BJ (cell line): ENCODE results near the gene GPR107. TPM values are rescaled to one million over a fixed set of nuclear protein-coding genes. Genes with fewer than 3 reads are reported as not detected.
"Not testable (repeated sequence)": the region's sequence is repeated elsewhere in the genome, so short reads cannot be mapped to it uniquely, and the experiment has no call there.

ENCODE experiments used
- CTCF ChIA-PET: fragments of 350-600 bp; formaldehyde crosslinking; extraction: SDS; loops from one replicate; lab custom pipeline; 2021; ENCODE audit warnings: antibody characterized with exemption, inconsistent platforms; lab: Yijun Ruan, JAX
- POLR2A ChIA-PET: fragments of 300-600 bp; sonication (Branson Sonifier 250); formaldehyde crosslinking; extraction: SDS; loops from one replicate; lab custom pipeline; 2021; ENCODE audit warnings: antibody characterized with exemption; lab: Charles Lee
- DNase-seq: peaks from one replicate; pipeline ENCODE4 v3.0.0-alpha.2; 2011; ENCODE audit warnings: low read depth
- H3K27me3 ChIP-seq: 2 replicates; pipeline ENCODE4 v1.6.0; 2011; ENCODE audit warnings: low read length; ENCODE audit not compliant: control insufficient read depth, insufficient read depth
- H3K36me3 ChIP-seq: 2 replicates; pipeline ENCODE4 v1.5.1; 2011; ENCODE audit warnings: low read length; ENCODE audit not compliant: control insufficient read depth, insufficient read depth
- H3K4me3 ChIP-seq: 2 replicates; pipeline ENCODE4 v1.5.1; 2011; ENCODE audit warnings: low read depth, mild to moderate bottlenecking, control low read depth, low read length
- CTCF ChIP-seq: IDR thresholded peaks from 2 replicates; pipeline ENCODE4 v1.5.1; 2011; ENCODE audit warnings: low read depth, mild to moderate bottlenecking, control low read depth, inconsistent platforms, low read length, moderate library complexity; ENCODE audit not compliant: insufficient read depth
- polyA minus RNA-seq: library from RNA; depleted of rRNA, polyadenylated mRNA; stranded (reverse); fragments of >200 nt; gene quantifications from 2 replicates; pipeline ENCODE4 v1.2.3, GENCODE V29; 2011; rRNA and poly(A)+ RNA removed
- polyA plus RNA-seq: library from polyadenylated mRNA; depleted of rRNA; stranded (reverse); fragments of >200 nt; gene quantifications from 2 replicates; pipeline ENCODE4 v1.2.3, GENCODE V29; 2011; rRNA removed

Gene GPR107
- polyA plus RNA-seq (32.5 and 36.4 TPM in 2 replicates), polyA minus RNA-seq (21.8 and 23.2 TPM in 2 replicates)

- ChIA-PET CTCF (interaction anchor here (0.6 to 1.9 kb wide), 4 partner anchors 10 to 169 kb away, joined by 3 to 9 read pairs (median 4); no protein-coding TSS in a partner anchor), POLR2A (interaction anchor here (0.9 kb wide), 1 partner anchor 11 kb away, joined by 3 read pairs; no protein-coding TSS in a partner anchor)
- H3K4me3 ChIP-seq, result peak within 1 kb of the TSS; percentile 96
- no peaks in the 10 kb centered on the region for H3K27me3 ChIP-seq
- TF ChIP-seq CTCF, result no peak
- DNase-seq, result no peak
- H3K36me3 ChIP-seq, result no peaks in the 10 kb centered on the region; the same call in 1 of the 2 replicates
Measured at GRCh38 chr9:130053504-130054324, at the start of gene GPR107. TSS of gene GPR107 (plus strand) at chr9:130053906. CDS start at chr9:130053933, 27 bp downstream.

- DNase-seq, result no peak
- H3K36me3 ChIP-seq, result no peaks in the 10 kb centered on the region
- no peak overlapping the region for H3K4me3 ChIP-seq
- POLR2A ChIA-PET, result no interaction called here
- CTCF ChIA-PET, result no interaction called here
- H3K27me3 ChIP-seq, result no peaks in the 10 kb centered on the region
- TF ChIP-seq CTCF, result no peak
Measured at GRCh38 chr9:130003943-130004552, 49.7 kb upstream of the GPR107 start.

- CTCF ChIA-PET, DNase-seq, POLR2A ChIA-PET, H3K36me3 ChIP-seq, H3K4me3 ChIP-seq, H3K27me3 ChIP-seq: not testable (repeated sequence)
Measured at GRCh38 chr9:130006952-130007351, 46.8 kb upstream of the GPR107 start.

GRCh38 chr9:130008538-130008937 is 45.2 kb upstream of the GPR107 start:
- Histone ChIP-seq H3K36me3 (no peaks in the 10 kb centered on the region), H3K4me3 (no peak overlapping the region), H3K27me3 (no peaks in the 10 kb centered on the region)
- ChIA-PET POLR2A (no interaction called here), CTCF (interaction anchor here (1.5 kb wide), 1 partner anchor 13 kb away, joined by 3 read pairs; no protein-coding TSS in a partner anchor)
- DNase-seq, result no peak
- no peak for TF ChIP-seq CTCF

GRCh38 chr9:130009546-130009945 is 44.2 kb upstream of the GPR107 start:
- H3K27me3 ChIP-seq, POLR2A ChIA-PET, DNase-seq, H3K4me3 ChIP-seq, H3K36me3 ChIP-seq: not testable (repeated sequence)
- CTCF ChIA-PET, result interaction anchor here (1.5 kb wide), 1 partner anchor 14 kb away, joined by 3 read pairs; no protein-coding TSS in a partner anchor
